ENCODE data around the gene KIAA1549.

GRCh38 chr7:138878856-138879255 lies 102.3 kb downstream of the KIAA1549 start:
- TF ChIP-seq CTCF (IDR thresholded peaks at IDR 0.05), result no peak
- no peak for TF ChIP-seq POLR2A (IDR thresholded peaks at IDR 0.05)
